Raji (cell line): ENCODE results near the gene ZNF536.

Source experiments
- POLR2A ChIP-seq: IDR thresholded peaks from 2 replicates; pipeline ENCODE4 v1.6.1; 2011; ENCODE audit warnings: low read depth, low read length, control low read depth; ENCODE audit not compliant: insufficient read depth

The ZNF536 gene

GRCh38 chr19:30549151-30549550 is 177.0 kb downstream of the ZNF536 start:
- TF ChIP-seq POLR2A = no peak

GRCh38 chr19:30551271-30551670 is 179.1 kb downstream of the ZNF536 start:
- no peak for TF ChIP-seq POLR2A

DNA sequence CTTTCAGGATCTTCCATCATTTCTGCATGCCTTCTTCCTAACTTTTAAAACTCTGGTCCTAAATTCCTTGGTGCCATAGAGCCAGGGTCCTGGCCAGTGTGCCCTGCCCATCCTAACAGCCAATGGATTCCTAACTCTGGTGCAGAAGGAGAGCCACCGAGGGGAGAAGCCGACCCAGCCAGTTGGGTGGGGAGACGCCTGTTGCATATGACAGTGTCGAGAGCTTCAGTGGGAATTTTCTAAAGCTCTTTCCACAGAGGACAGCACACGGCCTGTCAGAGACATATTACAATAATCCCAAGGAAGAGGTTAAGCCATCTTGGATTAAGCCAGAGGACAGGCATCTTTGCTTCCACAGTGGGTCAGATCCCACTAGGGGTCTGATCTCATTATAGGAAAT is 180.4 kb downstream of the ZNF536 start:
- no peak for TF ChIP-seq POLR2A

DNA sequence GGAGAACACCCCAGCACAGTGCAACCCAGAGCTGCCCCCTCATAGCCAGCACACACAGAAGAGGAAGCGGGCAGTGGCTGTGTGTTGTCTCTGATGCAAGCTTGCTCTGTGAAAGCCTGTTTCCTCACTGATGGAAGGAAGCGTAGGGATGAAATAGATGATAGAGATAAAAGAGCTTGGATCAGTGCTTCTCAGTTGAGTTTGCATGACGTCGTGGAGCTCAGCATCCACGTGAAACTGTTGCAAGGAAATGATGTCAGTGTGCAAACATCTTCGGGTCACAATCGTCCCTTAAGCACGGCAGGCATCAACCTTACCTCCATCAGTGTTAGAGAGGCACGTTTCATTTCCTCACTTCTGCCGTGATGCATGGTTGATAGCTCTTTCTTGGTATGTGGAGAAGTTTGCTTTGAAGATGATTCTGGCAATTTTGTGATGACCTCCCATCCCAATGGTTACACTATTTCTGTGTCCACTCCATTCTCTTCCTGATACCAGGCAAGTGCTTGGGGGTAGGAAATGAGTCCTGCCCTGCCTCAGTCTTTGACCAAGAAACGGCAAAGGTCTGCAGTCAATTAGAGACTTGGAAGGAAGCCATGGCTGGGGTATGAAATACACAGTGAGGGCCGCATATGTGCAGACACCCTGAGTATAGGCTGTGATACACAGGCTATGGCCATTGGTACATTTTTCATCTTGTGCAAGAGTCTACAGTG is 183.0 kb downstream of the ZNF536 start:
- no peak for TF ChIP-seq POLR2A

DNA sequence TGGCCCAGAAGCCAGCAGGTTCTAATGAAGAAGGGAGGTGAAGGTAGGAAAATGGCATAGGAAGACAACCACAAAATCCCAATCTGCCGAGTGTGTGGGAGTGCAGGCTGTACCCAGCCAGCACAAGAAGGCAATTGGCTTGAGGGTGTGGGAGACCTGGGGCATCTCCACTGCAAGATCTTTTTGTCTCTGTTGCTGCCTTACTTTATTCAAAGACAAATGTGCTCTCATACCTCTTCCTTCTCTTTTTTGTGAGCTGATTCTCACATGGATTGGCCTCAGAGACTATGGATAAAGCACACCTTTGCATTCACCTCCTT is 183.6 kb downstream of the ZNF536 start:
- no peak for TF ChIP-seq POLR2A

GRCh38 chr19:30556230-30556711 is 184.1 kb downstream of the ZNF536 start:
- TF ChIP-seq POLR2A = no peak

DNA sequence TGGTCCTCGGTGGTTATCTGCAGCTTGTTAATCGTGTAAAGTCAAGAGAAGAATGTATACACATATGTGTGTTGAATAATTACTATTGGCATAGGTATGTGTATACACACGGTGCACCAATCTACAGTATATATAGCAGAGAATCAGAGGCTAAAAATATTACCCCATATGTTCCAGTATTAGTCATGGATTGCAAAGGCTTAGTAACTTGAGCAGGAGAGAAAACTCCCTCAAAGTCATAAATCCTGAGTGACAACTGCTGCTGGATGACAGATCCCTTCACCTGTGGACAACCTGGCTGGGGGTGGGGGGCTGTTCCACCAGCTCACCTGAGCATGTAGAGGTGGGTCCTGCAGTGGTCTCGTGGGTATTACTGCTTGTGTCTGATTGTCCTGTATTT is 185.0 kb downstream of the ZNF536 start:
- TF ChIP-seq POLR2A = no peak

DNA sequence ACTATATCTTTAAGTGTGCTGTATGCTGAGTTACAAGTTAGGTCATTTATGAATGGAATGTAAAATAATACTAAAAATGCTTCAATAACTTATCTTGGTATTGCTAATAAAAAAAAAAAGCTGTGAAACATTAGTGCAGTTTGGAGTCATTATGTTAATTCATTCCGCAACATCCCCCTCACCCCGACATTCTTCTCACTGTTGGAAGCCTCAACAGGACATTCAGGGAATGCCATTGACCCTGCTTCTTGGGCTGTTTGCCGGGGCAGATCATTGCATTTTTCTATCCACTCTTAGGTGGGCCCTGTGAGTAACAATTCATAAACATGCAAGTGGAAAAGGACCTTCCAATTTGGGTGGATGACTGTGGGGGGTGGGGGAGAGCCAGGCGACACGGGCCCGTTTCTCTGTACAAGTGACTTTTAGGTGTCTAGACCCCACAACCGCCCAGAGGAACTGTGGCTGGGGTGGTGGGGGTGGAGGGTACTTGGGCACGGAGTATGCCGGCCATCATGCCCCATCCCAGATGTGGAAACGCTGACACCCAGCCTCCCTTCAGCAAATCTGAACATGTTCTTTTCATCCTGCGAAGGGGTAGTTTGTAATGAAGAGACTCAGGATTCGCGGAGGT is 185.9 kb downstream of the ZNF536 start:
- no peak for TF ChIP-seq POLR2A

DNA sequence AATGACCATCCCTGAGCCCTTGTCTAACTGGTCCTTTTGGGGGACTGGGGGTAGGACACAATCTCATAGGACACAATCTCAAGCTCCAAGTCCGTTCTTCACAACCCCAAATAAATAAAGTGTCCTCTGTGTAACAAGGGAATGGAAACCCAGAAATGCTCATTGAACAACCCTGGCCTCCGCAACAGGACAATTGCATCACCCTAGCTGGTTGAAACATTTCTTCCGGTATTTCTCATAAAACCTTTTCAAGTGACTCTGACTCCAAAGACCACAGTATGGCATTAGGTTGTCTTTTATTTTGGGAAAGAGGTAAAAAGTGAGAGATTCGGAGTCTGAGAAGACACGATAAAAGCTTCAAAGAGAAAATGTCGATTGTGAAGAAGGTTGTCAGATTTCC is 186.6 kb downstream of the ZNF536 start:
- TF ChIP-seq POLR2A = no peak

- TF ChIP-seq POLR2A = no peak
These were observed 187.3 kb downstream of the ZNF536 start for GRCh38 chr19:30559446-30559845.

DNA sequence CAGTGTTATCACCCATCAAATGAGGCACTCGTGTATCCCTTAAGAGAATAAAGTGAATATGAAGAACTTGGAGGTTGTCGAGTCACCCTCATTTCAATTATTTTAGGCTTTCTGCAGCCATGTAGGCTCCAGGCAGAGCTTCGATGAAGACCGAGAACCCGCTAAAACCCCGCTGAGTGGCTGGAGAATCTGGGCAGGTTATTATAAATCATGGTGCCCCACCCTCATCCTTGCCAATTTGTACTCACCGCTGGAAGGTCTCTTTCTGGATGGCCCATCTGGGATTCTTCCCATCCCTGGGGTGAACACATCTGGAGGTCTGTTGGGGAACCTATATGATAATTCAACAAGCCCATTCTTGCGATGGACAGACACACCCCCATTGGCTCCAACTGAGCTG is 190.8 kb downstream of the ZNF536 start:
- no peak for TF ChIP-seq POLR2A

GRCh38 chr19:30563691-30564090 is 191.5 kb downstream of the ZNF536 start:
- TF ChIP-seq POLR2A = no peak

DNA sequence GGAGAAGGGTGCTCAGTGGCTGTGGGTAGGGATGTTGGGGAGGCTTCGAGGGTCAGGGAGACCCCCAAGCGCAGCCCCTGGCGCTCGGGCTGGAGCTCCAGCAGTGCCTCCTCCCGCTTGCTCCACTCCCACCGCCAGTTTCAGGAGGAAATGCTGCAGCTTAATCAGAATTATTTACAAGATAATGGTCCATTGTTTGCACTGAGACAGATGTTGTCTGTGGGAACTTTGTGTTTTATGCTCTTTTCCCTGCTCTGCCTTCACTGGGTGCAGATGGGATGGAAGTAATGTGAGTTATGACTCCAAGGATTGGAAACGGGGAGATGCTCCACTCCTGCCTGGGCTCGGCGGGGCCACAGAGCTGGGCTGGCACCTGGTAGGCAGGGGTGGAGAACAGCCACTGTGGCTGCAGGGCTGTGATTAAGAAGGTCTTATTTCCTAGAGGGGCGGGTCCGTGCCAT is 192.4 kb downstream of the ZNF536 start:
- no peak for TF ChIP-seq POLR2A

DNA sequence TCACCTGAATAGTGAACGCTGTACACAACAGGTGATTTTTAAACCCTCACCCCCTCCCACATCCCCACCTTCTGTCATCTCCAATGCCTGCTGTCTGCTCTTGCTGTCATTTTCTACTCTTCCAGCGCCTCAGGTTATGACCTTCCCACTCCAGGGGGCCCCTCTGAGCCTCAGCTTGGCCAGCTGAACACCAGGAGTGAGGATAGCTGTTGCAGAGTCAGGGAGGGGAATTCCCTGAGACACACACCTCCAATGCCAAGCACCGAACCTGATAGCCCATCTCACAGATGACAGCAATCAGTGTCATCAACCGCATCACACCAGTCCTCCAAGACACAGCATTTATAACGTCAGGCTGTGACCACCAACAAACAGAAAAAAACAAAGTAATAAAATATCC is 193.5 kb downstream of the ZNF536 start:
- TF ChIP-seq POLR2A = no peak

DNA sequence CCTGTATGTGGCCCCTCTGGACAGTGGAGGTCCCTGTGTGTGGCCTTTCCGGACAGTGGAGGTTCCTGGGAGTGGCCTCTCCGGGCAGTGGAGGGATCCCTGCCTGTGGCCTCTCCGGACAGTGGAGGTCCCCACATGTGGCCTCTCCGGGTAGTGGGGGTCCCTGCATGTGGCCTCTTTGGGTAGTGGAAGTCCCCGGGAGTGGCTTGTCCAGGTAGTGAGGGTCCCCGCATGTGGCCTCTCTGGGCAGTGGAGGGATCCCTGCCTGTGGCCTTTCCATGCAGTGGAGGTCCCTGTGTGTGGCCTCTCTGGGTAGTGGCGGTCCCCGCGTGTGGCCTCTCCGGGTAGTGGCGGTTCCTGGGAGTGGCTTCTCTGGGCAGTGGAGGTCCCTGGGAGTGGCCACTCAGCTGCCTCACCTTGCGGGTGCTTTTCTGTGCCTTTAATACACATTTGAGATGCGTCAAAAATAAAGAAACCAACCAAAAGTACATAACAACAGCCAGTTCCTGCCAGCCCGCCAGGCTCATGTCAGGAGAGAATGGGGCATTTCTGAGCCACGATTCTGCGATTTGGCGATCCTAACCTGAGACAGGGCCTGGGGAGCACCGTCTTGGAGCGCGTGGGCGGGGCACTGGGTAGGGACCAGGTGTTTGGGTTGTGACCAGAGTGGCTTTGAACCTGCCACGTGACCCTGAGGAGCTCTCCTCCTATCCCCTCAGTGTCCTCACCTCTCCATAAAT is 194.7 kb downstream of the ZNF536 start:
- no peak for TF ChIP-seq POLR2A
